GM12875 (cell line): ENCODE data around the gene RPS29.

Experiments used
- H3K4me3 ChIP-seq: one replicate; pipeline ENCODE4 v1.5.1; 2011; ENCODE audit warnings: low read depth, low read length, control low read depth
- CTCF ChIP-seq: IDR thresholded peaks from 2 replicates; pipeline ENCODE4 v1.5.1; 2011; ENCODE audit warnings: low read depth, mild to moderate bottlenecking, control low read depth, inconsistent platforms, low read length, moderate library complexity, borderline replicate concordance; ENCODE audit not compliant: insufficient read depth

Gene RPS29

DNA sequence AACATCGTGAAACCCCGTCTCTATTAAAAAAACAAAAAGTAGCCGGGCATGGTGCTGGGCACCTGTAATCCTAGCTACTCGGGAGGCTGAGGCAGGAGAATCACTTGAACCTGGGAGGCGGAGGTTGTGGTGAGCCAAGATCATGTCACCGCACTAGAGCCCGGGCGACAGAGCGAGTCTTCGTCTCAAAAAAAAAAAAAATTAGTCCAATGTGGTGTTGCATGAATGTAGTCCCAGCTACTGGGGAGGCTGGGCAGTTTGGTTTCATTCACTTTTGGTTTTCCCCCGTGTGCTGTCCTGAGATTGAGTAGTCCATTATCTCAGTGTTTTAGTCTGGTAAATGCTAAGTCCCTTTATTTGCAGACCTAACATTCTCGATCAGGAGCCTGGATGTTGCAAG, 19.5 kb downstream of the RPS29 start:
- TF ChIP-seq CTCF = no peak
- no peak overlapping the region for H3K4me3 ChIP-seq

GRCh38 chr14:49559979-49560768, 26.0 kb downstream of the RPS29 start:
- no peak for TF ChIP-seq CTCF
- H3K4me3 ChIP-seq = no peak overlapping the region

DNA sequence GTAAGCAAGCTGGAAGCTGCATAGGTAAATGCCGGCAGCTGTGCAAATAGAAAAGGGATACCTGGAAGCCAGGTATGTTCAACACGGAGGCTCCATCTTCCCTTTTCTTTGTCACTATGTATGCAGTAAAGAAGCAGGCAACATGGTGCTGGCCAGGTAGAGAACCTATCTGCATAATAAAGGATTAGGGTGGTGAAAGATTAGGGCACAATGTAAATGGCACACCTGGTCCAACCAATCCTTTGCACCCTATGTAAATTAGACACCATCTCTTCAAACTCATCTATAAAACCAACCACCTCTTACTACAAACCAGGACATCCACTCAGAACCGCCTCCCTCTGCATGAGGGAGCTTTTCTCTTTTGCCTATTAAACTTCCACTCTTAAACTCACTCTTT, 32.3 kb downstream of the RPS29 start:
- no peak for TF ChIP-seq CTCF
- no peak overlapping the region for H3K4me3 ChIP-seq

DNA sequence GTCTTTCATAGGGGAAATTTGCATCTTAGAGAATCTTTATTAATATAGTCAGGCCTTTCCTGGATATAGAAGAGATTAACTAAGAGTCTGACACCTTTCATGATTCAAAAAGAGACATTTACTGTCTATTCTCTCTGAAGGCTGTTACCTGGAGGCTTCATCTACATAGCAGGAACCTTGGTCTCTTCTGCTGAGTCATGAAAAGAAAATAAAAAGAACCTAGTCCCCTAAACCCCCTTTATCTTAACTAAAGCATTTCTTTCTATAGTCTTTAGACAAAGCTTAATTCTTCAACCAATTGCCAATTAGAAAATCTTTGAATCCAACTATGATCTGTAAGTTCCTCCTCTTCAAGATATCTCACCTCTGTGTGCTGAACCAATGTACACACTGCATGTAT, 33.1 kb downstream of the RPS29 start:
- no peak for TF ChIP-seq CTCF
- no peak overlapping the region for H3K4me3 ChIP-seq

DNA sequence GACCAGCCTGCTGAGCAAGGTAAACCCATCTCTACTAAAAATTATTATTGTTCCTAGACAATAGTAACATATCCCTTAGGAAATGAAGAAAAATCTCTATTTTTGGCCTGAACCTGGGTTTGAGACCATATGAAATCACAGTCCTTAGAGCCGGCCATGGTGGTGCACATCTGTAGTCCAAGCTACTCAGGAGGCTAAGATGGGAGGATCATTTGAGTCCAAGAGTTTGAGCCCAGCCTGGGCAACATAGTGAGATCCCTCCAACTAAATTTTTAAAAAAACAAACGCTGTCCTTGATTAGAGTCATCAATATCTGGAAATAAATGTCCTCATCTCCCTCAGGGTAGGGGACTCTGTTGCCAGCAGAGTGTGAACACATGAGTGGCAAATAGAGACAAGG, 34.6 kb downstream of the RPS29 start:
- H3K4me3 ChIP-seq = no peak overlapping the region

GRCh38 chr14:49550286-49551184, 35.6 kb downstream of the RPS29 start:
- H3K4me3 ChIP-seq = no peak overlapping the region
- TF ChIP-seq CTCF = no peak

More for the DNA sequence above, 34.6 kb downstream of the RPS29 start:
- TF ChIP-seq CTCF = no peak
